Ishikawa (cell line): ENCODE measurements around the gene ASPSCR1.

ENCODE experiments used
- EGR1 ChIP-seq: IDR thresholded peaks from 2 replicates; pipeline ENCODE4 v1.6.1; 2012
- TAF1 ChIP-seq: IDR thresholded peaks from 2 replicates; pipeline ENCODE4 v1.6.1; 2012; ENCODE audit warnings: low read depth, mild to moderate bottlenecking
- TF ChIP-seq, protein P1 (sequence below): IDR thresholded peaks from 2 replicates; pipeline ENCODE4 v1.6.1; 2012; ENCODE audit warnings: low read depth, mild to moderate bottlenecking
- TF ChIP-seq, protein P2 (sequence below): IDR thresholded peaks from 2 replicates; pipeline ENCODE4 v1.6.1; 2012

DNA sequence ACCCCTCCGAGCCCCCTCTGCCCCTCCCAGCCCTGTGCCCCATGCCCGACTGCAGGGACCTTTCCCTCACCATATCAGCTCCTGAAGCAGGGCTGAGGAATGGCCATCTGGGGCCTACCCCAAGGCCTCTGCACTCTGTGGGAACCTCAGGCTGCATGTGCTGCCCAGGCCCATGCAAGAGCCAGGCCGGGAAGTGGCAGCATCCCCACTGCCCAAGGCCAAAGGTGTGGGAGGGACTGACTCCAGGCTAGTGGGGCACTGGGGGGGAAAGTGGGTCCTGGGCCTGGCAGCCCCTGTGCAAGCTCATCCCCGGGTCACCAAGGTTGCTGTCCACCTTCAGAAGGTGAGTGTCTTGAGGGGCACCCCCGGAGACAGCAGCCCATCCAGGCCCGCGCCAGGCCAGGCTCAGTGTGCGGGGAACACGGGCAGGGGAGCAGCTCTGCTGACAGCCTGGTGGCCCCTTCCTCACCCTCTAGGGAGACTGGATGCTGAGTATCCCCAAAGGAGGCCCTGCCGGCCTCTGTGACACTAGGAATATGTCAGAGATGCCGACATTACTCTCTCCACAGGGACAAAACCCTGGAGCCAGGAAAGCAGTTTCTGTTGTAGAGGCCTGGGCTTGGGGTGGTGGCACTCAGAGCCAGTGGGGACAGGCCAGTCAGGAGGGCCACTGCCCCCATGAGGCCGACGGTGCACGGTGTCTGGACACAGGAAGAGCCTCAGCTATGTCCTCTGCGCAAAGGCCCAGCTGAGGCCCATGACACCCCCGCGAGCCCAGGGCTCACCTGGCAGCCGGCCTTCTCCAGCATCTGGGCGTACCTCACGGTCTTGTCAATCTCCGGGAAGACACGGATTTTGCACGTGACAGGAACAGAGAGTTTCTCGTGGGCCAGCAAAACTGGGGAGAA, 84.9 kb downstream of the ASPSCR1 start:
- TF ChIP-seq, protein P1, sequence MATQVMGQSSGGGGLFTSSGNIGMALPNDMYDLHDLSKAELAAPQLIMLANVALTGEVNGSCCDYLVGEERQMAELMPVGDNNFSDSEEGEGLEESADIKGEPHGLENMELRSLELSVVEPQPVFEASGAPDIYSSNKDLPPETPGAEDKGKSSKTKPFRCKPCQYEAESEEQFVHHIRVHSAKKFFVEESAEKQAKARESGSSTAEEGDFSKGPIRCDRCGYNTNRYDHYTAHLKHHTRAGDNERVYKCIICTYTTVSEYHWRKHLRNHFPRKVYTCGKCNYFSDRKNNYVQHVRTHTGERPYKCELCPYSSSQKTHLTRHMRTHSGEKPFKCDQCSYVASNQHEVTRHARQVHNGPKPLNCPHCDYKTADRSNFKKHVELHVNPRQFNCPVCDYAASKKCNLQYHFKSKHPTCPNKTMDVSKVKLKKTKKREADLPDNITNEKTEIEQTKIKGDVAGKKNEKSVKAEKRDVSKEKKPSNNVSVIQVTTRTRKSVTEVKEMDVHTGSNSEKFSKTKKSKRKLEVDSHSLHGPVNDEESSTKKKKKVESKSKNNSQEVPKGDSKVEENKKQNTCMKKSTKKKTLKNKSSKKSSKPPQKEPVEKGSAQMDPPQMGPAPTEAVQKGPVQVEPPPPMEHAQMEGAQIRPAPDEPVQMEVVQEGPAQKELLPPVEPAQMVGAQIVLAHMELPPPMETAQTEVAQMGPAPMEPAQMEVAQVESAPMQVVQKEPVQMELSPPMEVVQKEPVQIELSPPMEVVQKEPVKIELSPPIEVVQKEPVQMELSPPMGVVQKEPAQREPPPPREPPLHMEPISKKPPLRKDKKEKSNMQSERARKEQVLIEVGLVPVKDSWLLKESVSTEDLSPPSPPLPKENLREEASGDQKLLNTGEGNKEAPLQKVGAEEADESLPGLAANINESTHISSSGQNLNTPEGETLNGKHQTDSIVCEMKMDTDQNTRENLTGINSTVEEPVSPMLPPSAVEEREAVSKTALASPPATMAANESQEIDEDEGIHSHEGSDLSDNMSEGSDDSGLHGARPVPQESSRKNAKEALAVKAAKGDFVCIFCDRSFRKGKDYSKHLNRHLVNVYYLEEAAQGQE: no peak
- TF ChIP-seq, protein P2, sequence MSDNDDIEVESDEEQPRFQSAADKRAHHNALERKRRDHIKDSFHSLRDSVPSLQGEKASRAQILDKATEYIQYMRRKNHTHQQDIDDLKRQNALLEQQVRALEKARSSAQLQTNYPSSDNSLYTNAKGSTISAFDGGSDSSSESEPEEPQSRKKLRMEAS: no peak
- TF ChIP-seq TAF1 (no peak), EGR1 (no peak)
